Smooth muscle cell of the brain vasculature (primary cell): ENCODE data around the gene CNNM3.
"Not testable (repeated sequence)": the region's sequence is repeated elsewhere in the genome, so short reads cannot be mapped to it uniquely, and the experiment has no call there.

Experiments used
- DNase-seq: peaks from one replicate; pipeline ENCODE4 v3.0.0-alpha.2; 2012; ENCODE audit warnings: low read depth, low spot score

CNNM3 gene

GRCh38 chr2:96798733-96799622 is 17.1 kb upstream of the CNNM3 start:
- DNase-seq = no peak

- no peak for DNase-seq
Observed at GRCh38 chr2:96799623-96799935, 16.5 kb upstream of the CNNM3 start.

GRCh38 chr2:96800061-96801004 is 15.7 kb upstream of the CNNM3 start:
- no peak for DNase-seq

GRCh38 chr2:96801005-96801785 is 14.9 kb upstream of the CNNM3 start:
- no peak for DNase-seq

- no peak for DNase-seq
Observed at GRCh38 chr2:96801786-96802595, 14.1 kb upstream of the CNNM3 start.

GRCh38 chr2:96802721-96803120 is 13.3 kb upstream of the CNNM3 start:
- no peak for DNase-seq

GRCh38 chr2:96804986-96805385 is 11.1 kb upstream of the CNNM3 start:
- no peak for DNase-seq

- DNase-seq = not testable (repeated sequence)
Observed at GRCh38 chr2:96805946-96806345, 10.1 kb upstream of the CNNM3 start.

GRCh38 chr2:96806468-96807126 is 9.5 kb upstream of the CNNM3 start:
- no peak for DNase-seq

GRCh38 chr2:96807127-96807471 is 9.0 kb upstream of the CNNM3 start:
- no peak for DNase-seq

- DNase-seq = no peak
Observed at GRCh38 chr2:96808176-96808837, 7.8 kb upstream of the CNNM3 start.

- no peak for DNase-seq
Observed at GRCh38 chr2:96809216-96809882, 6.7 kb upstream of the CNNM3 start.

GRCh38 chr2:96809951-96810782 is 5.9 kb upstream of the CNNM3 start:
- no peak for DNase-seq

GRCh38 chr2:96810783-96811192 is 5.3 kb upstream of the CNNM3 start:
- no peak for DNase-seq

GRCh38 chr2:96811917-96812316 is 4.2 kb upstream of the CNNM3 start:
- DNase-seq = no peak

GRCh38 chr2:96813656-96814055 is 2.4 kb upstream of the CNNM3 start:
- DNase-seq = no peak

- DNase-seq = no peak
Observed at GRCh38 chr2:96815326-96816126, 542 bp upstream of the CNNM3 start.
